ENCODE data around the gene SEPHS2.
A peak's percentile ranks its signal among the peaks of the same experiment; 100 is the strongest.

Gene SEPHS2

GRCh38 chr16:30429678-30430427, 15.8 kb downstream of the SEPHS2 start, which contains the start of gene DCTPP1:
TSS of gene DCTPP1 (minus strand) at chr16:30430030. CDS start at chr16:30429980, 50 bp downstream.
- peak; percentile 34 to 100 (median 86) for DNase-seq

- no peak for DNase-seq
These were observed 16.3 kb downstream of the SEPHS2 start for GRCh38 chr16:30429418-30429677.

- no peak for DNase-seq
These were observed 17.6 kb downstream of the SEPHS2 start for GRCh38 chr16:30428055-30428454.

- no peak for DNase-seq
These were observed 24.7 kb downstream of the SEPHS2 start for GRCh38 chr16:30421010-30421409.

- DNase-seq, result peak in 2 of 51 donors; percentile 7 to 35
These were observed 27.1 kb downstream of the SEPHS2 start for GRCh38 chr16:30418350-30419181.

- DNase-seq, result peak in 45 of 51 donors; percentile 10 to 82 (median 53)
These were observed 27.9 kb downstream of the SEPHS2 start for GRCh38 chr16:30417529-30418349.

DNA sequence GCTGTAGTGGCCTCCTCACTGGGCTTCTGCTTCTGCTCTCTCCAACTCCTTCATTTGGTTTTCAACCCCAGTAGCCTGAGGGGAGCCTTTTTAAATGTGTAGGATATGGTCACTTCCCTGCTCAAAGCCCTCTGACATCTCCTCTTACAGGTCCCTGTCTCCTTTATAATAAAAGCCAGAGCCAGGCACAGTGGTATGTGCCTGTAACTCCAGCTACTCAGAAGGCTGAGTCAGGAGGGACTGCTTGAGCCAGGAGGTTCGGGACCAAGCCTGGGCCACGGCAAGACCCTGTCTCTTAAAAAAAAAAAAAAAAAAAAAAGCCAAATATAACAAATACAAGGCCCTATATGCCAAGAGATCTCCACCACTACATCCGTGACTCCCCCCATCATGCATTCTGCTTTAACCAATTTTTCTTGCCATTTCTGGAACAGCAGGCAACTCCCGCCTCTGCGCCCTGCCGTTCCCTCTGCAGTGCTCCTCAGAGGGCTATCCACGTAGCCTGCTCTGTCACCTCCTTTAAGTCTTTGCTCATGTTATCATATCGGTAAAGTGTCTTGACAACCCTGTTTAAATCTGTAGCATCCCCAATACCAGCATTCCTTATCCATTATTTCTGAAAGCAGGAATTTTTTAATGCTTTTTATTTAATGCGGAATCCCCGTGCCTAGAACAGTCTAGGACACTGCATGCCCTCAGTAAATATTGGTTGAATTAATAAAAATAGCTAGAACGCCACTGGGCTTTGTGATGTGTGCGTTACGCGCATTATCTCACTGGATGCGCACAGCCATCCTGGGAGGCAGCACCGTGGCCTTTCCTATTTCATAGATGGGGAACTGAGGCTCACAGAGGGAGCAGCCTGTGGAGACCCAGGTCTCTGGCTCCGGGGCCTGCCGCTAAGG, 28.8 kb downstream of the SEPHS2 start:
- DNase-seq, result peak in 2 of 51 donors; percentile 9 to 57

- DNase-seq, result no peak
These were observed 29.5 kb downstream of the SEPHS2 start for GRCh38 chr16:30416047-30416603.

- DNase-seq, result no peak
These were observed 31.5 kb downstream of the SEPHS2 start for GRCh38 chr16:30414159-30414558.

DNA sequence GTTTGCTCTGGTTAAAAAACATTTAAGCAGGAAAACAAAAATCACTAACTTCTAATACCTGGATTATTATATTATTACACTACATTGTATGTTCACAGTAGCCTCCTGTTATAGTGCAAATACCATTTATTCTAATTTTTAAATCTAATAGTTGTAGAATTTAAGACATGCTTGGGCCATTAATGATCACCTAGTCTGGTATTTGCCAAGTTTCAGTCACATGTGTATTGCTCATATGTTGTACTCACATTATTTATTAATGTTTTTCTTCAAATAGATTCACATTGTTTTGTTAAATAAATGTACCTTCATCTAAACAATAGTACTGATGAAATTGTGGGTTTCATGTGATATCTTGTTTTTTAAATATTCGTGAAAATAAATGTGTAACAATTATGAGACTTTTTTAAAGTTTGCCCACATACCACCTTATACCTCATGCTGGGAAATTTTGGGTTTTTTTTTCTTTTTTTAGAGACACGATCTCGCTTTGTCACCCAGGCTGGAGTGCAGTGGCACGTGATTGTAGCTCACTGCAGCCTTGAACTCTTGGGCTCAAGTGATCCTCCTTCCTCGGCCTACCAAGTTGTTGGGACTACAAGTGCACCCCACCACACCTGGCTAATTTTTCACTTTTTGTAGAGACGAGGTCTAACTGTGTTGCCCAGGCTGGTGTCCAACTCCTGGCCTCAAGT, 32.4 kb downstream of the SEPHS2 start:
- DNase-seq, result no peak

DNA sequence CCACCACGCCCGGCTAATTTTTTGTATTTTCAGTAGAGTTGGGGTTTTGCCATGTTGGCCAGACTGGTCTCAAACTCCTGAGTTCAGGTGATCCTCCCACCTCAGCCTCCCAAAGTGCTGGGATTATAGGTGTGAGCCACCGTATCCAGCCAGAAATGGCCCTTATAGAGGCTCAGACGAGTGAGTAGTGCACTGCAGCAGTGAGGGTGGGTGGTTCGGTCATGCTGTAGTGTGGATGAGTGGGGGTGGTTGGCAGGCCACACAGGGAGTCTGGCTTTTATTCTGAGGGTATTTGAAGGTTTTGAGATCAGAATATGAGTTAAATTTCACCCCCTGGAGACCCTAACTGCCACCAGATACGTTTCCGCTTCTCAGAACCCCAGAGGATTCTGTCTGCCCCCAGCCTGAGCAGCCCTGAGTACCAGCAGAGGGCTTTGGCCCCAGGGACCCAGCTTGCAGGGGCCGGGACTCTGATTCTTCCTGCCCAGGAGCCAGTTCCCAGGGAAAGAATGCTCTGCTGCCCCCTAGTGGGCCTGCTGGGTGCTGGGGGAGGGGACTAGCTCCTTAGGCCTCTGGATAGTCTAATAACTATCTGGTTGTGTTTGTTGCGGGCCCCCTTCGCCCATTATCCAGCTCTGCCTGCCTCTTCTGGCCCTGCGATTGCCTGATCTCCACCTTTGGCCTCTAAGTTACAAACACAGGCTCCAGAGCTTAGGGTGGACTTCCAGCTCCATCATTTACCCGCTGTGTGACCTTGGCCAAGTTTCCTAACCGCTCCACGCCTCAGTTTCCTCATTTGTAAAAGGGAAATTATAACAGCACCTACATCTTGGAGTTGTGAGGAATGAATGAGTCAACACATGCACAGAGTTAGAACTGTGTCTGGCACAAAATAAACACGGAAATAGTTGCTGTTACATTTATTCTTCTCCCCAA, 36.3 kb downstream of the SEPHS2 start:
- DNase-seq, result peak; percentile 36 to 94 (median 77)

DNA sequence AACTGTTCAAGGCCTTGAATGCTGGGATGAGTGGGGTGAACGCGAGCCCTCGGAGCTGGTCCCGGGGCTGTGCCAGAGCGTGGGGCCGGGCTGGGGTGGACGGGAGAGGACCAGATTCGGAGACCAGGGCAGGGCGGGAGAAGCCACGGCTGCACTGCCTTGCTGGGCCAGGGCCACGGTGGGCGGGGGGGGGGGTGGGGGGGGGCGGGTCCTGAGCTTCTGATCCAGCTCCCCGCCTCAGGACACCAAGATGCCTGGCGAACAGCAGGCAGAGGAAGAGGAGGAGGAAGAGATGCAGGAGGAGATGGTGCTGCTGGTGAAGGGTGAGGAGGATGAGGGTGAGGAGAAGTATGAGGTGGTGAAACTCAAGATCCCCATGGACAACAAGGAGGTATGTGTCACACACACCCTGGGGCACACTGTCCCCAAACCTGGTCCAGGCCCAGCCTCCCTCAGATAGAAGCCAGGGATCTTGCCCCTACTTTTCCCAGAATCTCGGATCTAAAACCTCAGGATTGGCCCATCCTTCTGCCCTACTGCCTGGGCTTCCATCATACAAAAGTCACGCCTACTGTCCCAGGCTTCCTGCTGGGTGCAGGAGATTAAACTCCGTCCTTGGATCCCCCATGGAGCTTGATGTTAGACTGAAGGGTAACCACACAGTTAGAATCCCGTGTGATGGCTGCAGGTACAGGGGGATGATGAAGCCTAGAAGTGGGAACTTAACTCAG, 37.7 kb downstream of the SEPHS2 start:
- DNase-seq, result peak in 9 of 51 donors; percentile 16 to 67 (median 49)

DNA sequence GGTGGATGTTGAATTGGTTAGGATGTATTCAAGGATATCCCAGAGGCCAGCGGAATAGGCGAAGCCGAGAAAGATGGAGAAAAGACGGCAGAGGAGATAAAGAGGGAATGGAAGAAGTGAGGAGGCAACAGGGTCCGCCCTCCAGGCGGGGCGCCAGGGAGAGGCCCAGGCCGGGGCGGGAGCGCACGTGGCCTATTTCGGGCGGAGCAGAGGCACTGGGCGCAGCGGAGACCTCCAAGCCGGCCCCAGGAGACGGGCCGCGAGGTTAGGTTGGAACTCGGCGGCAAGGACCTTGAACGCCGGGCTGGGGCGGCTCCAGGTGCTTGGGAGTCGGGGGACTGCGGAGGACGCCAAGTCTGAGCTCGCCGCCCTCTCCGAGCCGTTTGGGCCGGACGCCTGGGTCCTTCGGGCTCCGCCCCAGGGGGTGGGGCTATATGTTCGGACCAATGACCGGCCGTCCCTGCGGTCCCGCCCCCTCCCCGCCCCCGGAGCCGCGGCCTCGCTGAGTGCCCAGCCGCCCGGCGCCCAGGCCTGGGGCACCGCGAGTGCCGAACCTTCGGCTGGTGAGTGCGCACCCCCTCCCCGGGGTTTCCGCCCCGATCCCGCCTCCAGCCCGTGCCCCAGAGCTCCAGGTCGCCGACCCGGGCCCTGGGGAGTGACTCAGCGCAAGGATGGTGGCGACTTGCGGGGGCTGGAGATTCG, 38.4 kb downstream of the SEPHS2 start, which contains the start of gene ZNF771:
TSS of gene ZNF771 (plus strand) at position 505 of the 702 bp plus-strand sequence. CDS start 448 bp downstream, outside the sequence.
- DNase-seq, result peak; percentile 68 to 96 (median 88)

- DNase-seq, result no peak
These were observed 38.9 kb downstream of the SEPHS2 start for GRCh38 chr16:30406795-30407101.

GRCh38 chr16:30401768-30402425, 43.8 kb downstream of the SEPHS2 start:
- no peak for DNase-seq

- DNase-seq, result peak in 2 of 51 donors; percentile 40 to 60
These were observed 46.1 kb downstream of the SEPHS2 start for GRCh38 chr16:30399435-30400186.

All from hypothalamus (tissue), 51 donors.